Esophagus muscularis mucosa (tissue), 4 donors: Measurements from ENCODE around the gene INPP5A.

Experiments
- EP300 ChIP-seq: sonication (generic); formaldehyde crosslinking; IDR thresholded peaks from one replicate; pipeline ENCODE4 v1.6.1; 2017; ENCODE audit warnings: antibody characterized with exemption
- POLR2A ChIP-seq: fragments of 450-650 bp; IDR thresholded peaks from one replicate; pipeline ENCODE4 v1.6.1; 2017; ENCODE audit warnings: antibody characterized with exemption, moderate library complexity, mild to moderate bottlenecking, low read depth
- POLR2AphosphoS5 ChIP-seq, 2 donors: sonication (generic); formaldehyde crosslinking; IDR thresholded peaks; one replicate each; pipeline ENCODE4 v1.6.1; 2017; ENCODE audit warnings: antibody characterized with exemption in 2 of 2
- TF ChIP-seq, protein P1 (sequence below), 3 experiments: fragments of 200-600 bp in 2 of 3; fragments of 450-650 bp in 1 of 3; sonication (generic) in 2 of 3; IDR thresholded peaks; one replicate each; pipeline ENCODE4 v1.5.1; 2017 to 2019; ENCODE audit warnings: antibody characterized with exemption in 3 of 3, mild to moderate bottlenecking in 2 of 3, moderate library complexity in 1 of 3

- TF ChIP-seq, protein P1, sequence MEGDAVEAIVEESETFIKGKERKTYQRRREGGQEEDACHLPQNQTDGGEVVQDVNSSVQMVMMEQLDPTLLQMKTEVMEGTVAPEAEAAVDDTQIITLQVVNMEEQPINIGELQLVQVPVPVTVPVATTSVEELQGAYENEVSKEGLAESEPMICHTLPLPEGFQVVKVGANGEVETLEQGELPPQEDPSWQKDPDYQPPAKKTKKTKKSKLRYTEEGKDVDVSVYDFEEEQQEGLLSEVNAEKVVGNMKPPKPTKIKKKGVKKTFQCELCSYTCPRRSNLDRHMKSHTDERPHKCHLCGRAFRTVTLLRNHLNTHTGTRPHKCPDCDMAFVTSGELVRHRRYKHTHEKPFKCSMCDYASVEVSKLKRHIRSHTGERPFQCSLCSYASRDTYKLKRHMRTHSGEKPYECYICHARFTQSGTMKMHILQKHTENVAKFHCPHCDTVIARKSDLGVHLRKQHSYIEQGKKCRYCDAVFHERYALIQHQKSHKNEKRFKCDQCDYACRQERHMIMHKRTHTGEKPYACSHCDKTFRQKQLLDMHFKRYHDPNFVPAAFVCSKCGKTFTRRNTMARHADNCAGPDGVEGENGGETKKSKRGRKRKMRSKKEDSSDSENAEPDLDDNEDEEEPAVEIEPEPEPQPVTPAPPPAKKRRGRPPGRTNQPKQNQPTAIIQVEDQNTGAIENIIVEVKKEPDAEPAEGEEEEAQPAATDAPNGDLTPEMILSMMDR (IDR thresholded peaks at IDR 0.05): no peak
- TF ChIP-seq POLR2AphosphoS5 (IDR thresholded peaks at IDR 0.05) (no peak), POLR2A (no peak), EP300 (no peak)
Observed at GRCh38 chr10:132618158-132618919, 80.8 kb downstream of the INPP5A start.
